NOMO-1 (cell line): ENCODE data around the gene MAML1.
"Not testable (repeated sequence)": the region's sequence is repeated elsewhere in the genome, so short reads cannot be mapped to it uniquely, and the experiment has no call there.

Experiments used
- DNase-seq, 2 experiments: peaks; one replicate each; lab custom pipeline; 2025; ENCODE audit not compliant: unreplicated experiment in 2 of 2; lab: John Stamatoyannopoulos, UW

Gene MAML1

GRCh38 chr5:179732412-179732917 lies at the start of gene MAML1:
Gene MAML1 (plus strand): TSS chr5:179732822. CDS start chr5:179733113, 291 bp downstream.
- DNase-seq = peak; percentile 99 to 100

GRCh38 chr5:179689212-179689611 lies 43.4 kb upstream of the MAML1 start:
- not testable (repeated sequence) for DNase-seq

GRCh38 chr5:179694561-179694960 lies 38.1 kb upstream of the MAML1 start:
- no peak for DNase-seq

GRCh38 chr5:179696603-179697002 lies 36.0 kb upstream of the MAML1 start:
- peak in 1 of 2 experiments; percentile 74 for DNase-seq

GRCh38 chr5:179697108-179697507 lies 35.5 kb upstream of the MAML1 start:
- no peak for DNase-seq

- not testable (repeated sequence) for DNase-seq
Measured at GRCh38 chr5:179697543-179697942, 35.1 kb upstream of the MAML1 start.

- peak; percentile 98 to 99 for DNase-seq
Measured at GRCh38 chr5:179697993-179698934, 34.4 kb upstream of the MAML1 start.

- DNase-seq = peak in 1 of 2 experiments; percentile 50
Measured at GRCh38 chr5:179698935-179699615, 33.5 kb upstream of the MAML1 start, which contains the start of gene CANX. Gene CANX (plus strand): TSS chr5:179698967. CDS start chr5:179705682, 6,715 bp downstream.

GRCh38 chr5:179699616-179700237 lies 32.9 kb upstream of the MAML1 start:
- peak; percentile 13 to 59 for DNase-seq

GRCh38 chr5:179700401-179700918 lies 32.2 kb upstream of the MAML1 start:
- DNase-seq = peak in 1 of 2 experiments; percentile 28

GRCh38 chr5:179716286-179716685 lies 16.3 kb upstream of the MAML1 start:
- no peak for DNase-seq

GRCh38 chr5:179720222-179720621 lies 12.4 kb upstream of the MAML1 start:
- no peak for DNase-seq

GRCh38 chr5:179724163-179724562 lies 8.5 kb upstream of the MAML1 start:
- DNase-seq = no peak

GRCh38 chr5:179727106-179727505 lies 5.5 kb upstream of the MAML1 start:
- DNase-seq = no peak

GRCh38 chr5:179729303-179729702 lies 3.3 kb upstream of the MAML1 start:
- DNase-seq = no peak

GRCh38 chr5:179729727-179730126 lies 2.9 kb upstream of the MAML1 start:
- DNase-seq = no peak

- DNase-seq = no peak
Measured at GRCh38 chr5:179730356-179730755, 2.3 kb upstream of the MAML1 start.

GRCh38 chr5:179730852-179731251 lies 1.8 kb upstream of the MAML1 start:
- no peak for DNase-seq

- DNase-seq = peak; percentile 88 to 93
Measured at GRCh38 chr5:179731791-179732411, 721 bp upstream of the MAML1 start.
